DOHH2 (cell line): ENCODE measurements around the gene RNU7-1.

Experiments
- CTCF ChIP-seq: fragments of 200-600 bp; sonication (generic); IDR thresholded peaks from one replicate; pipeline ENCODE4 v1.5.1; 2014; ENCODE audit warnings: antibody characterized with exemption, mild to moderate bottlenecking, low read depth, low read length; ENCODE audit not compliant: poor library complexity, severe bottlenecking
- EZH2phosphoT487 ChIP-seq: fragments of 200-600 bp; sonication (generic); IDR thresholded peaks from 2 replicates; pipeline ENCODE4 v1.6.1; 2017; ENCODE audit warnings: borderline replicate concordance, mild to moderate bottlenecking, antibody characterized with exemption, low read length, moderate library complexity, mixed read lengths

DNA sequence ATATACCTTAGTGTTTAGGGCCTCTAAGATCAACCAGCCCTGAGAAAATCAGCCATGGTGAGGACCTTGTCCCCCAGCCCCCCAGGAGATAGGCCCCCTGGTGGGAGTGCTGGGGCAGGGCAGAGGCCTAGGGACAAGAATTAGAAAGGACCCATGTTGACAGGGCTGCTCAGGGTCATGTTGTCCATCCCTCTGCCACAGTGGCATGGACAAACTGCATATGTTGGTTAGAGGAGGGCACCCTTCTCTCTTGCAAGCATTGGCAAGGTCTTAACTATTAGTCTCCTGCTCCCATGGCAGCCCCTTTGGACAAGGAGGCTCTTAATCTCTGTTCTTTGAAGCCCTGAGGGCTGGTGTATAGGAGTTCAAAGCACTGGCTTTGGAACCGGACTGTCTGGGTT is 6.8 kb downstream of the RNU7-1 start:
- TF ChIP-seq CTCF = peak; percentile 85
- TF ChIP-seq EZH2phosphoT487 = no peak
